ENCODE measurements around the gene SARS1.

GRCh38 chr1:109263234-109263596 lies 49.5 kb downstream of the SARS1 start:
- no peak for TF ChIP-seq CTCF (IDR thresholded peaks at IDR 0.05; ENCODE audit: insufficient read depth, low read length, poor library complexity, severe bottlenecking)
- no peak for TF ChIP-seq EZH2phosphoT487 (conservative IDR thresholded peaks at IDR 0.05; ENCODE audit: low read length)

Measured in SU-DHL-6 (cell line).